ENCODE results near the gene TBX4. TPM values are rescaled to one million over a fixed set of nuclear protein-coding genes. Genes with fewer than 3 reads are reported as not detected.

Gene TBX4
- total RNA-seq: not detected

GRCh38 chr17:61452301-61453290, at the start of gene TBX4:
TBX4 (plus strand) TSS chr17:61452422; CDS start chr17:61456491, 4,069 bp downstream.

Other genes starting within 250 kb of the TBX4 start
- not detected for gene TBX2, start 52.6 kb upstream of the TBX4 start, total RNA-seq
- under 1 TPM in 1 of 2 experiments, not detected in 1; 0.43 TPM for gene NACA2, start 138.8 kb downstream of the TBX4 start, total RNA-seq